ENCODE measurements around the gene CTNNA3. TPM values are rescaled to one million over a fixed set of nuclear protein-coding genes. Genes with fewer than 3 reads are reported as not detected.

The CTNNA3 gene
- total and polyA plus RNA-seq, 4 donors, result 0.16 to 2.4 (median 1.4) TPM

DNA sequence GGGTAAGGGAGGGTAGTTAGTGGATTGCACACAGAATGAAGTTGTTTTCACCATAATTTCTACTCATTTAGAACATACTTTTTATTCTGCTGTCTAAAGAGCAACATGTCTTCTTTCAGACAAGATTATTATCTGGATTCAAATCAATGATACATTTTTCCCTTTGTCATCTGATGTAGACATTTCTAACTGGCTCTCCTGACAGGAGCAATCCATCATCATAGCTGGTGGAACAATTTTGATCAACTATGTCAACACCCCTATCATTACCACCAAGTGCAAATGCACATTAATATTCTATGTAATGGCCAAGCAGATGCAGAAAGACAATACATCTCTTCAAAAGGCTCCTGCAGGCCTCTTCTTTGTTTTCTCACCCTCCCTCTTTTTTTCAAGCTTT is 1443.0 kb downstream of the CTNNA3 start:
- Histone ChIP-seq H3K9ac (ENCODE audit: low read depth in 1 of 2, low read length in 2 of 2) (no peak overlapping the region), H3K36me3 (ENCODE audit: control insufficient read depth in 4 of 4, insufficient read depth in 3 of 4, low read depth in 1 of 4, low read length in 3 of 4) (no peaks in the 10 kb centered on the region), H3K4me1 (ENCODE audit: control insufficient read depth in 4 of 4, insufficient read depth in 4 of 4, low read length in 3 of 4) (no peaks in the 10 kb centered on the region), H3K27me3 (ENCODE audit: control insufficient read depth in 4 of 4, insufficient read depth in 4 of 4, low read length in 3 of 4) (no peaks in the 10 kb centered on the region), H3K27ac (ENCODE audit: low read depth in 1 of 2, low read length in 2 of 2) (no peak overlapping the region), H3K9me3 (ENCODE audit: control insufficient read depth in 4 of 4, low read length in 3 of 4) (no peaks in the 10 kb centered on the region), H3K4me3 (ENCODE audit: low read depth in 1 of 3, low read length in 3 of 3) (no peak overlapping the region)
- TF ChIP-seq HNF4G (IDR thresholded peaks at IDR 0.05), result no peak
- no peak for TF ChIP-seq RAD21 (IDR thresholded peaks at IDR 0.05)
- DNase-seq (ENCODE audit: low spot score), result no peak

DNA sequence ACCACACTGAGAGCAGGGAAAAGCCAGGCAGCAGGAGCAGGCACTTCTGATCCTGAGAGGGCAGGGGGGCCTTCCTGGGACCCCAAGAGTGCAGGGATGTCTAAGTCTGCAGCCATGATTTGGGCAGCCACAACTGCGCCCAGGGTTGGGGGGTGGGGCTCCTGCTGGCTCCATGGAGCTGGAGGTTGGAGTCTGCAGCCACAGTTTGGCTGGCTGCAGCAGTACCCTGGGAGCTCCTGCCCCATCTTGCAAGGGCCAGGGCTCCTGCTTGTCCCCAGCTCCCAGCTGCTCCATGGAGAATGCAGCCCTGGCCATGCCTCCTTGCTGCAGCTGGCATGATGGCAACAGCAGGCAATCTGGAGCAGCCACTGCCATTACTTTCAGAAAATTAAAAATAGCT is 1449.8 kb downstream of the CTNNA3 start:
- no peaks in the 10 kb centered on the region for H3K36me3 ChIP-seq (ENCODE audit: control insufficient read depth in 4 of 4, insufficient read depth in 3 of 4, low read depth in 1 of 4, low read length in 3 of 4)
- H3K27me3 ChIP-seq (ENCODE audit: control insufficient read depth in 4 of 4, insufficient read depth in 4 of 4, low read length in 3 of 4), result no peaks in the 10 kb centered on the region
- H3K4me3 ChIP-seq (ENCODE audit: low read depth in 1 of 3, low read length in 3 of 3), result no peak overlapping the region
- no peak for DNase-seq (ENCODE audit: low spot score)
- H3K9ac ChIP-seq (ENCODE audit: low read depth in 1 of 2, low read length in 2 of 2), result no peak overlapping the region
- H3K9me3 ChIP-seq (ENCODE audit: control insufficient read depth in 4 of 4, low read length in 3 of 4), result no peaks in the 10 kb centered on the region
- 97% methylated on average over 1 of the region's 1 CpG for WGBS
- no peak for TF ChIP-seq RXRA (IDR thresholded peaks at IDR 0.05)
- TF ChIP-seq FOXA2 (IDR thresholded peaks at IDR 0.05), result no peak
- TF ChIP-seq HNF4G (IDR thresholded peaks at IDR 0.05), result no peak
- TF ChIP-seq, protein P1, sequence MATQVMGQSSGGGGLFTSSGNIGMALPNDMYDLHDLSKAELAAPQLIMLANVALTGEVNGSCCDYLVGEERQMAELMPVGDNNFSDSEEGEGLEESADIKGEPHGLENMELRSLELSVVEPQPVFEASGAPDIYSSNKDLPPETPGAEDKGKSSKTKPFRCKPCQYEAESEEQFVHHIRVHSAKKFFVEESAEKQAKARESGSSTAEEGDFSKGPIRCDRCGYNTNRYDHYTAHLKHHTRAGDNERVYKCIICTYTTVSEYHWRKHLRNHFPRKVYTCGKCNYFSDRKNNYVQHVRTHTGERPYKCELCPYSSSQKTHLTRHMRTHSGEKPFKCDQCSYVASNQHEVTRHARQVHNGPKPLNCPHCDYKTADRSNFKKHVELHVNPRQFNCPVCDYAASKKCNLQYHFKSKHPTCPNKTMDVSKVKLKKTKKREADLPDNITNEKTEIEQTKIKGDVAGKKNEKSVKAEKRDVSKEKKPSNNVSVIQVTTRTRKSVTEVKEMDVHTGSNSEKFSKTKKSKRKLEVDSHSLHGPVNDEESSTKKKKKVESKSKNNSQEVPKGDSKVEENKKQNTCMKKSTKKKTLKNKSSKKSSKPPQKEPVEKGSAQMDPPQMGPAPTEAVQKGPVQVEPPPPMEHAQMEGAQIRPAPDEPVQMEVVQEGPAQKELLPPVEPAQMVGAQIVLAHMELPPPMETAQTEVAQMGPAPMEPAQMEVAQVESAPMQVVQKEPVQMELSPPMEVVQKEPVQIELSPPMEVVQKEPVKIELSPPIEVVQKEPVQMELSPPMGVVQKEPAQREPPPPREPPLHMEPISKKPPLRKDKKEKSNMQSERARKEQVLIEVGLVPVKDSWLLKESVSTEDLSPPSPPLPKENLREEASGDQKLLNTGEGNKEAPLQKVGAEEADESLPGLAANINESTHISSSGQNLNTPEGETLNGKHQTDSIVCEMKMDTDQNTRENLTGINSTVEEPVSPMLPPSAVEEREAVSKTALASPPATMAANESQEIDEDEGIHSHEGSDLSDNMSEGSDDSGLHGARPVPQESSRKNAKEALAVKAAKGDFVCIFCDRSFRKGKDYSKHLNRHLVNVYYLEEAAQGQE (IDR thresholded peaks at IDR 0.05), result no peak
- no peak for TF ChIP-seq NR2F2 (IDR thresholded peaks at IDR 0.05)
- no peak for TF ChIP-seq FOXA1 (IDR thresholded peaks at IDR 0.05)
- no peak overlapping the region for H3K27ac ChIP-seq (ENCODE audit: low read depth in 1 of 2, low read length in 2 of 2)
- H3K4me1 ChIP-seq (ENCODE audit: control insufficient read depth in 4 of 4, insufficient read depth in 4 of 4, low read length in 3 of 4), result no peaks in the 10 kb centered on the region

DNA sequence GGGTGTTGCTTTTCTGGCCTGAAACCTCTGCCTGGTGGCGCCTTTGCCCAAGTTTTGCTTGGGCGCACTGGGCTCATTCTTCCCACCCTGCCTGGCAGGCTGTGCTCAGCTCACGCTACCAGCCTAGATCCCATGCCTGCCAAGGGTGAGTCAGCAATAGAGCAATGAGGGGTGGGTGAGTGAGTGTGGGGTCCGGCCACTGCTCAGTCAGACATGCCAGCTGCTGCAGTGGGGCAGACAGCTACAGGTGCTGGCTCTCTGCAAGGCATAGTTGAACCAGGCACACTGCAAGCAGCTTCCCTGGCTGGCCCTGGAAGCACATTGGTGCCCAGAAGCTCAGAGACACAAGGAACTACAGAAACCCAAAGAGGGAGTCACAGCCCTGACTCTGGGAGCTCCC is 1451.0 kb downstream of the CTNNA3 start:
- no peak overlapping the region for H3K27ac ChIP-seq (ENCODE audit: low read depth in 1 of 2, low read length in 2 of 2)
- H3K9ac ChIP-seq (ENCODE audit: low read depth in 1 of 2, low read length in 2 of 2), result no peak overlapping the region
- no peak for DNase-seq (ENCODE audit: low spot score)
- TF ChIP-seq JUND (IDR thresholded peaks at IDR 0.05), result no peak
- TF ChIP-seq RAD21 (IDR thresholded peaks at IDR 0.05), result no peak
- TF ChIP-seq NR2F2 (IDR thresholded peaks at IDR 0.05), result no peak
- no peak for TF ChIP-seq YY1 (IDR thresholded peaks at IDR 0.05)
- no peak for TF ChIP-seq FOXA2 (IDR thresholded peaks at IDR 0.05)
- TF ChIP-seq EGR1 (IDR thresholded peaks at IDR 0.05; ENCODE audit: low read depth in 2 of 2), result no peak
- TF ChIP-seq TAF1 (conservative IDR thresholded peaks at IDR 0.05), result no peak
- TF ChIP-seq, protein P2, sequence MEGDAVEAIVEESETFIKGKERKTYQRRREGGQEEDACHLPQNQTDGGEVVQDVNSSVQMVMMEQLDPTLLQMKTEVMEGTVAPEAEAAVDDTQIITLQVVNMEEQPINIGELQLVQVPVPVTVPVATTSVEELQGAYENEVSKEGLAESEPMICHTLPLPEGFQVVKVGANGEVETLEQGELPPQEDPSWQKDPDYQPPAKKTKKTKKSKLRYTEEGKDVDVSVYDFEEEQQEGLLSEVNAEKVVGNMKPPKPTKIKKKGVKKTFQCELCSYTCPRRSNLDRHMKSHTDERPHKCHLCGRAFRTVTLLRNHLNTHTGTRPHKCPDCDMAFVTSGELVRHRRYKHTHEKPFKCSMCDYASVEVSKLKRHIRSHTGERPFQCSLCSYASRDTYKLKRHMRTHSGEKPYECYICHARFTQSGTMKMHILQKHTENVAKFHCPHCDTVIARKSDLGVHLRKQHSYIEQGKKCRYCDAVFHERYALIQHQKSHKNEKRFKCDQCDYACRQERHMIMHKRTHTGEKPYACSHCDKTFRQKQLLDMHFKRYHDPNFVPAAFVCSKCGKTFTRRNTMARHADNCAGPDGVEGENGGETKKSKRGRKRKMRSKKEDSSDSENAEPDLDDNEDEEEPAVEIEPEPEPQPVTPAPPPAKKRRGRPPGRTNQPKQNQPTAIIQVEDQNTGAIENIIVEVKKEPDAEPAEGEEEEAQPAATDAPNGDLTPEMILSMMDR (IDR thresholded peaks at IDR 0.05; ENCODE audit: low read depth, low read length, missing input control), result no peak
- no peak for TF ChIP-seq FOXA1 (IDR thresholded peaks at IDR 0.05)
- 95% methylated on average over 4 of the region's 4 CpGs for WGBS
- no peak overlapping the region for H3K4me3 ChIP-seq (ENCODE audit: low read depth in 1 of 3, low read length in 3 of 3)
- no peaks in the 10 kb centered on the region for H3K27me3 ChIP-seq (ENCODE audit: control insufficient read depth in 4 of 4, insufficient read depth in 4 of 4, low read length in 3 of 4)
- H3K4me1 ChIP-seq (ENCODE audit: control insufficient read depth in 4 of 4, insufficient read depth in 4 of 4, low read length in 3 of 4), result no peaks in the 10 kb centered on the region
- no peaks in the 10 kb centered on the region for H3K36me3 ChIP-seq (ENCODE audit: control insufficient read depth in 4 of 4, insufficient read depth in 3 of 4, low read depth in 1 of 4, low read length in 3 of 4)
- H3K9me3 ChIP-seq (ENCODE audit: control insufficient read depth in 4 of 4, low read length in 3 of 4), result no peaks in the 10 kb centered on the region
